Measurements from ENCODE around the gene NDUFAF8.
"Not testable (repeated sequence)": the region's sequence is repeated elsewhere in the genome, so short reads cannot be mapped to it uniquely, and the experiment has no call there.

NDUFAF8 gene

GRCh38 chr17:81222906-81223761, 16.0 kb upstream of the NDUFAF8 start, which contains the start of gene CEP131:
TSS of gene CEP131 (minus strand) at chr17:81222965. CDS start at chr17:81220056, 2,909 bp downstream.
- DNase-seq (ENCODE audit: low read depth), result peak; percentile 75

- DNase-seq (ENCODE audit: low read depth), result no peak
These were observed 15.4 kb upstream of the NDUFAF8 start for GRCh38 chr17:81223762-81224130.

GRCh38 chr17:81227630-81228029, 11.5 kb upstream of the NDUFAF8 start:
- DNase-seq (ENCODE audit: low read depth), result not testable (repeated sequence)

- DNase-seq (ENCODE audit: low read depth), result no peak
These were observed 10.7 kb upstream of the NDUFAF8 start for GRCh38 chr17:81228420-81228819.

- DNase-seq (ENCODE audit: low read depth), result no peak
These were observed 10.1 kb upstream of the NDUFAF8 start for GRCh38 chr17:81228834-81229665.

- no peak for DNase-seq (ENCODE audit: low read depth)
These were observed 9.5 kb upstream of the NDUFAF8 start for GRCh38 chr17:81229666-81229920.

GRCh38 chr17:81230043-81230820, 8.9 kb upstream of the NDUFAF8 start:
- DNase-seq (ENCODE audit: low read depth), result no peak

- no peak for DNase-seq (ENCODE audit: low read depth)
These were observed 7.9 kb upstream of the NDUFAF8 start for GRCh38 chr17:81231121-81231645.

- DNase-seq (ENCODE audit: low read depth), result no peak
These were observed 7.1 kb upstream of the NDUFAF8 start for GRCh38 chr17:81231766-81232581.

- DNase-seq (ENCODE audit: low read depth), result no peak
These were observed 6.4 kb upstream of the NDUFAF8 start for GRCh38 chr17:81232616-81233241.

- DNase-seq (ENCODE audit: low read depth), result no peak
These were observed 5.8 kb upstream of the NDUFAF8 start for GRCh38 chr17:81233316-81233715.

- no peak for DNase-seq (ENCODE audit: low read depth)
These were observed 5.2 kb upstream of the NDUFAF8 start for GRCh38 chr17:81233811-81234505.

- no peak for DNase-seq (ENCODE audit: low read depth)
These were observed 4.6 kb upstream of the NDUFAF8 start for GRCh38 chr17:81234506-81234855.

- DNase-seq (ENCODE audit: low read depth), result no peak
These were observed 3.9 kb upstream of the NDUFAF8 start for GRCh38 chr17:81234940-81235821.

GRCh38 chr17:81235822-81236740, 3.0 kb upstream of the NDUFAF8 start:
- DNase-seq (ENCODE audit: low read depth), result no peak

GRCh38 chr17:81236784-81237183, 2.3 kb upstream of the NDUFAF8 start:
- no peak for DNase-seq (ENCODE audit: low read depth)

- DNase-seq (ENCODE audit: low read depth), result no peak
These were observed 1.3 kb upstream of the NDUFAF8 start for GRCh38 chr17:81237591-81238489.

Measured in HS-27A (cell line).